NOMO-1 treated with DMSO at 0.1 percent for 48 hours (cell line): ENCODE results near the gene ESPL1.
A peak's percentile ranks its signal among the peaks of the same experiment; 100 is the strongest.
"Not testable (repeated sequence)": the region's sequence is repeated elsewhere in the genome, so short reads cannot be mapped to it uniquely, and the experiment has no call there.

ENCODE experiments used
- DNase-seq: peaks from one replicate; lab custom pipeline; 2025; ENCODE audit not compliant: unreplicated experiment; lab: John Stamatoyannopoulos, UW

Gene ESPL1

DNA sequence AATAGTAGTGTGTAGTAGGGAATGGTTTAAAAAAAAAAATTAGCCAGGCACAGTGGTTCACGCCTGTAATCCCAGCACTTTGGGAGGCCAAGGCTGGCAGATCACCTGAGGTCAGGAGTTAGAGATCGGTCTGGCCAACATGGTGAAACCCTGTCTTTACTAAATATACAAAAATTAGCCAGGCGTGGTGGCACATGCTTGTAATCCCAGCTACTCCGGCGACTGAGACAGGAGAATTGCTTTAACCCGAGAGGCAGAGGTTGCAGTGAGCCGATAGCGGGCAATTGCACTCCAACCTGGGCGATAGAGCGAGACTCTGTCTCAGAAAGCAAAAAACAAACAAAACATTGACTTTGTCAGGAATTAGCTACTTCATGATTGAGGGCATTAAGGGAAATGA is 29.0 kb downstream of the ESPL1 start:
- not testable (repeated sequence) for DNase-seq

DNA sequence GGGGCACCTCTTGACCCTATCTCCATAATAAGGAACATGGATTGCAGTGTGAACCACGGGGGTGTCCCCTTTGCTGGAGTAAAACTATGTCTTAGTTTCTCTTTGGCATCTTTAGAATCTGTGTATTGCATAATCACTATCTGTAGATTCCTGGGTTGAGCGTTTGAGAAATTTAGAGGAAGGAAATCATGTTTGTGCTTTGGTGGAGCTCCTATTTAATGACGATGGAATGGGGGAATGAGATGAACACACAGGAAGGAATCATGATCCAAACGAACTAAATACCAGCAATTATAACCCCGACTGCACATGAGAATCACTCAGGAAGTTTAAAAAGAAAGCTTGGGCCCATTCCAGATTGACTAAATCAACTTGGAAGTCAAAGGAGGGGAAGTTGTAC is 30.1 kb downstream of the ESPL1 start:
- DNase-seq, result peak; percentile 63

DNA sequence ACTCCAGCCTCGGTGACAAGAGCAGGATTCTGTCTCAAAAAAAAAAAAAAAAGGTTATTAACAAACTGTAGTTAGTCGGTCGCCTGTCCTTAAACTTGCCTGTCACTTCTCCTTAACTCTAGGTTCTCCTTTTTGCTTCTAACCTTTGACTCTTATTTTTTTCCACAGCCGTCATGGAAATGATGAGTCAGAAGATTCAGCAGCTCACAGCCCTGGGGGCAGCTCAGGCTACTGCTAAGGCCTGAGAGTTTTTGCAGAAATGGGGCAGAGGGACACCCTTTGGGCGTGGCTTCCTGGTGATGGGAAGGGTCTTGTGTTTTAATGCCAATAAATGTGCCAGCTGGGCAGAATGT is 31.0 kb downstream of the ESPL1 start:
- peak; percentile 99 for DNase-seq

DNA sequence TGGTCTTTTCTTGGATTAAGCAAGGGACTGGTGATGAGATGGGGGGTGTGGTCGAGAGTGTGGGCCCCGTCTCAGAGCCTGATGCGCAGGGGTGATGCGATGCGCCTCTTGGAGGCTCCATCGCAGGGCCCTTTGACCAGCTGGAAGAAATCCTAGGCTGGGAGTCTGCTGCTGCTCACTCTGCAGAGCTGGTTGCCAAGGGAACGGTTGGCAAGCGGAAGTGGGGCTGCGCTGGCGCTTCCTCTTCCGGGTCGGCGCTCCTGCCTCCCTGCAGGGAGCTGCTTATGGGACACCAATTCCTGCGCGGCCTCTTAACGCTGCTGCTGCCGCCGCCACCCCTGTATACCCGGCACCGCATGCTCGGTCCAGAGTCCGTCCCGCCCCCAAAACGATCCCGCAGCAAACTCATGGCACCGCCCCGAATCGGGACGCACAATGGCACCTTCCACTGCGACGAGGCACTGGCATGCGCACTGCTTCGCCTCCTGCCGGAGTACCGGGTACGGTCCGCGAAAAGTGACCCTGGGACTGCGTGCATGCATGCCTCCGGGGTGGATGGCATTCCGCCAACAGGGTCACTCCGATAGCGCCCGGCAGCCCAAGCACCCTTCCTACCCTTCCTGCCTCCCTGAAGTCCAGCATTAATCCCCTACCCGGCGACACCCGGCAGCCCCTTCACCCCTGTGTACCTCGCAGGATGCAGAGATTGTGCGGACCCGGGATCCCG is 31.5 kb downstream of the ESPL1 start, which contains the start of gene MYG1:
MYG1 (plus strand) TSS at position 242 of the 727 bp plus-strand sequence; CDS start at position 285, 43 bp downstream.
- peak; percentile 85 for DNase-seq

DNA sequence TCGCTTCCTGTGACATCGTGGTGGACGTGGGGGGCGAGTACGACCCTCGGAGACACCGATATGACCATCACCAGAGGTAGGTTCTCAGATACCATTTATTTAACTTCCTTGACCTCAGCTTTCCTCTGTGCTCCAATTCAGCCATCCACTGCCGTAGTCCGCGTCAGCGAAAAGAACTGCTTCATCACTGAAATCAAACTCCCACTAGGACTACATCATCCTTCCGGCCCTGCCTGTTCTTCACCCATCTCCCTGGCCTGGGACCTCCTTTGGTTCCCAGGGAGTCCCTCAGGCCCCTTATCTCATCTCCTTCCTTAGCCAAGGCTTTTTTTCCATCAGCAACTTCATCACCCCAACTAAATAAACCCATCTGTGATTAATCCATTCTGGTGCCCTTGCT is 32.1 kb downstream of the ESPL1 start:
- no peak for DNase-seq

DNA sequence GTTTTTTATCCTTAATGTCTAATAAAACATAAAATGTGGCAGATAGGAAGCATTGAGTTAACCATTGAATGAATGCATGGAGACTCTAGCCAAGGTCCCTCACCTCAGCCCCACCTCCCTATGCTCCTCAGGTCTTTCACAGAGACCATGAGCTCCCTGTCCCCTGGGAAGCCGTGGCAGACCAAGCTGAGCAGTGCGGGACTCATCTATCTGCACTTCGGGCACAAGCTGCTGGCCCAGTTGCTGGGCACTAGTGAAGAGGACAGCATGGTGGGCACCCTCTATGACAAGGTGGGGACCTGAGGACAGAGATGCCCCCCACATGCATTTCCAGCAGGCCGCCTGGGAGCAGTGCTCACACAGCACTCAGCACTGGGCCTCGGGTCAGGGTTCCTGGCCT is 34.8 kb downstream of the ESPL1 start:
- DNase-seq, result no peak

DNA sequence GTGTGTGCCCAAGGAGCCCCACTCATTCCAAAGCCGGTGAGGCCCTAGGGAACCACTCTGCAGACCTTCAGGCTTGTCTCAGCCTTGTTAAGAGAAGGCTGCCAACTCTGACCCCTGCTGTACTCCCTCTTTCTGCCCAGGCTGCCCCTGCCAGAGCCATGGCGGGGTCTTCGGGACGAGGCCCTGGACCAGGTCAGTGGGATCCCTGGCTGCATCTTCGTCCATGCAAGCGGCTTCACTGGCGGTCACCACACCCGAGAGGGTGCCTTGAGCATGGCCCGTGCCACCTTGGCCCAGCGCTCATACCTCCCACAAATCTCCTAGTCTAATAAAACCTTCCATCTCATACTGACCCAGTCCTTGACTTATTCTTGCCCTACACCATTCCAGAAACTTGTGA is 38.7 kb downstream of the ESPL1 start:
- no peak for DNase-seq

DNA sequence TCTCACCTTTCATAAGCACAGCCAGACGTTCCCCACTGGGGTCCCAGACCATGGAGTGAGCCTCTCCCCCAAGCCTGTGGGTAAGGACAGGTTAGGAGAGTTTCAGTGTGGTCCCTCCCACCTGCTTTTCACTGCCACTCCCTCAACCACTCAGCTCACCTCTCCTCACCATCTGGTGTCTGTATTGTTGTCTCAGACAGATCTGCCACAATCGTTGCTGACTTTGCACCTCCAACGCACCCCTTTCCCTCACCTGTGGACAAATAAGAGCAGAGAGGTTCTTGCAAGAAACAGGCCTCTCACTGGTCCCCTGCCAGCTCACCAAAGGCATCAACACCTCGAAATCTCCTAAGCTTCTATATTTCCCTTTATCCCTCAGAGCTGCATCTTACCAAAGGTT is 40.2 kb downstream of the ESPL1 start:
- DNase-seq, result no peak

DNA sequence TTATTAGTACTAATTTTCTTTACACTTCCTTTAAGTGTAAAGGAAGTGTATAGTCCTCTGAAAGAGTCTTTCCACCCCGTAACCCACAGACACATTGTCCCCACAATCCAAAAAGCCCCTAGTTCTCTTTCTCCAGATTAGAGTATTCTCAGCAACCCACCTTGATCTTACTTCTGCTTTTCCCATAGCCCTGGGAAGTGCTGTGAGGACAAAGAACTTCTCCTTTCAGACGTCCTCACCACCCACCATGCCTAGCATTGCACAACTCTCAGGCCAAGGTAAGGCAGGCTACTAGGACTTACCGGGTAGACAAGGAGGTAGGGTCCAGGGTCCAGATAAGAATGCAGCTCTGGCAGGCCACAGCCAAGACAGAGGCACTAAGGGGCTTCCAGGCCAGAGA is 45.9 kb downstream of the ESPL1 start:
- peak; percentile 47 for DNase-seq

DNA sequence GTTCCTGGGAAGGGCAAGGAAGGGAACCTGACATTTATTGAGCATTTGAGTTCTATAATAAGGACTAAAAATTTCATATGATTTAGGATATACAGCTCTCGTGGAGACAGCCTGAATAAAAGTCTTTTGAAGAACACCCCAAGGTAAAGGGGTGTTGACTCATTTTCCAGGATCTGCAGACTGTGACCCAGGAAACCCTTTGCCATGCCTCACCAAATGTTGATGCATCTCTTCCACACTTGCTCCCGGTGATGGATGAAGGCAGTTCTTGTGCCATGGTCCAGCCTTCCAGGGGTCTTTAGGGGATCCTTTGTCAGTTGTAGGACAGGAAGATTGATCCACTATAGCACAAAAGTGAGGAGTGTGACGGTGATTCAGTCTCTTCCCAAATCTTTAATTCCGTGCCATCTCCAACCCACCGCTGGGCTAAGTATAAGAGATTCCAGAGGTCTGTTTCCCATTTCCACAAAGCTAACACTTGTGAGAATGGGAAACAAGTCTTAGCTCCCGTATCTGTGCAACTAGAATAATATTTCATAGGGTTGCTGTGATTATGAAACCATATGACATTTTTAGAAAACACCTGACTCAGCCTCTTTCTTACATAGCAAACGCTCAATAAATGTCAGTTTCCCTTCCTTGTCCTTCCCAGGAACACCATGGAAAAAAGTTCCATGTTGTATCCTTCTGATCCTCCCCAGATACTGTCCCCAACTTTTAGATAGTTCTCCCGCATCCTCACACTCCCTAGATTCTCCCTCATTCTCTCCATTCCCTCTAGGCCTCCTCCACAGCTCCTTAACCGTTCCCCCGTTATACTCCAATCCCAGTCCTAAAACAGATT is 52.5 kb downstream of the ESPL1 start:
- DNase-seq, result no peak

DNA sequence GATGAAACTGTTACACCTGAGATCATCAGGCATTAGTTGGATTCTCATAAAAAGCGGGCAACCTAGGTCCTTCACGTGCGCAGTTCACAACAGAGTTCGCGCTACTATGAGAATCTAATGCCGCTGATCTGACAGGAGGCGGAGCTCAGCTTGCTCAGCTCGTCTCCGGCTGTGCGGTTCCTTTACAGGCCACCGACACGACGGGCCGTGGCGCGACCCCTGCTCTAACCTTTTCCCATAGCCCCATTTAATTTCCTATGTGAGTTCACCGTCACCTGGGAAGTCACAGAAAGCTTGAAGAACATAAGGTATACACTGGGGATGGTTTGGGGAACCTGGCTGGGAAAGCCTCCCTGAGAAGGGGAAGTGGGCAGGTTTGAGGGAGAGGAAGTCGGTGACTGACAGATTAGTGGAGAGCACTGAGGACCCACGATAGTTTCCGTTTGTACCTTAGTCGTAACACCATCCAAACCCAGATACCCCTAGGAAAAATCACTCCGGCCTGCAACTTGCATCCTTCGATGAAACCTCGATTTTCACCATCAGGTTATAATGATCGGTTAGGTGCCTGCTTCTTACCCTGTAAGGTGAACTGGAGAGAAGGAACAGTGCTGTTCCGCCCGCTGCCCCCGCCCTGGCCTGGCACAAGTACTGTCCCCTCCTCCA is 56.1 kb downstream of the ESPL1 start:
- peak; percentile 64 for DNase-seq

DNA sequence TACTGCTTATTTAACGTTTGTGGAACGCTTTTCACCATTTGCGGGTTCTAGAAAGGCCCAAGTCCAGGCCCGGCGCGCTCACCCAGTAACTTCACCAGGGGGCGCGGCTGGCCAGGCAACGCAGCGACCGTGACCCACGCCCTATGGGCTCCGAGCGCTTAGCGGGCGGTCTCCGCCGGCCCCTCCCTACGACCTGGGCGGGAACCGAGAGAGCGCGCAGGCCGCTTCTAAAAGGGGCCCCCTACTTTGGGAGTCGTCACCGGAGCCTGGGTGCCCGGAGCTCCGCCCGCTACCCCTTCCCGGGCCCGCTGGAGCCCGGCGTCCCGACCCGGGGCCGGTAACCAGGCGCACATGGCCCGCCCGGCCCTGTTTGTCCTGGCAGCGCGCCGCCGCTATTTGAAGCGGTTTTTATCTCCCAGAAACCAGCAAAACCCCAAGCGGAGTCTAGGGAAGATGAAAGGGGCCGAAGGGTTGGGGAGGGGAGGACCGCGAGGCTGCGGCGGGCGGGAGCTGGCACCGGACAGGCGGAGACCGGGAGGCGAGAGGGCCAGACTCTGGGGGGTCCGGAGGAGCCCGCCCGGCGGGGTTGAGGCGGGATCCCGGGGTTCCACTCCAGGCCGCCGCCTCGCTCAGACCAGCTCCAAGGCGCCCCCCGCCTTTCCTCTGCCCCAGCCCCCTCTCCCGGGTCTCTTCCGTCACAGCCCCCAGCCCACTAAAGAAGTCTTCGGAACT is 56.8 kb downstream of the ESPL1 start:
- peak; percentile 84 for DNase-seq

DNA sequence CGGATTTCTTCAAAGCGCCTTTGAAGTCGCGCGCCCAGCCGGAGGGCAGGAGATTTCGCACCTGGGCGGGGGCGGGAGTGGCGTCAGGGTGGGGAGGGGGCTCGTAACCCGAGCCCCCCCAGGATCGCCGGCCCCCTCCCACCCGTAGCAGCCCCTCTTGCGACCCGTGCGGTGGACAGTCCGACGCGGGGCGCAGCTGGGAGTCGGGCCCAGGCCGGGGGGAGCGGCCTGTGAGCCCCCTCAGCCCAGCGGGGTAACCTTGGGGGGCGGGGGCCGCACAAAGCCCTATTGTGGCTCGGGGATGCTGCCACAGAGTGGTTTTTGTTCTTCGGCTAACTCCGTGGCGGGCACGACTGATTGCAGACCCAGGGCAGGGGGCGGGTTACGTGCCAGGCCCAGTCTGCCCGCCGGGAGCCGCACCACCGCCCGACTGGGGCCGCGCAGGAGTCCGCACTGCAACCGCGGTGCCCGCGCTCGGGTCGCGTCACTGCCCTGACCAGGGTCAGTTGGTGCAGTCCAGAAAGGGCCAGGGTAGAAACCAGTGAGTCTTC is 57.5 kb downstream of the ESPL1 start:
- no peak for DNase-seq

DNA sequence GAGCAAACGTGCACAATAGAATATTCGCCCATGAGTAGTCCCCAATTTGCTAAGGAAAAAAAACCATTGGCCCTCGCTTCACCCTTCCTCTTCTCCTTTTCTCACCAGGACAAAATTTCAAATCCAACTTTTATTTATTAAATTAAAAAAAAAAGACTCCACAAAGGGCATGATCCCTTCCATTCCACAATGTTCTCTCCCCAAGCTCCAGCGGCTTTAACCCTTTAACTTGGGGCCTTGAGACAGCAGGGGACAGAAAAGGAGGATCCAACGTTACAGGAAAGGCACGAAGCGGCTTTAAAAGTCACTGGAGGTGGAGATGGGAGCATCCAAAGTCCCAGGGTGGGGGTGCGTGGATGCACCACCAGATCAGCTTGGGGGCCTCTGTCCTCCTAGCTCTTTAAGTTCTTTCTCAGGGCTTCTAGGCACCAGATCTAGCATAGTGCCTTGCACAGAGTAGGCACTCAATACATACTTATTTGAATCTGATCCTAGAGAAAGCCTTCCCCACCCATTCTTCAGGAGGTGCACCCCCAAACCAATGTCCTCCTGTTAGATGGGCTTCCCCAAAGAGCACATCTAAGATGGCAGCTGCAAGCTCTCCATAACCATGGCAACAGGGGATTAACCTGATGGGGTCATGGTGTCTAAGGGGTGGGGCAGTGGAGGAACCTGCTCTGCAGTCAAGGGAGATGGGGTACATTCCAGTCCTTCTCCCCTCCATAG is 58.5 kb downstream of the ESPL1 start:
- no peak for DNase-seq

DNA sequence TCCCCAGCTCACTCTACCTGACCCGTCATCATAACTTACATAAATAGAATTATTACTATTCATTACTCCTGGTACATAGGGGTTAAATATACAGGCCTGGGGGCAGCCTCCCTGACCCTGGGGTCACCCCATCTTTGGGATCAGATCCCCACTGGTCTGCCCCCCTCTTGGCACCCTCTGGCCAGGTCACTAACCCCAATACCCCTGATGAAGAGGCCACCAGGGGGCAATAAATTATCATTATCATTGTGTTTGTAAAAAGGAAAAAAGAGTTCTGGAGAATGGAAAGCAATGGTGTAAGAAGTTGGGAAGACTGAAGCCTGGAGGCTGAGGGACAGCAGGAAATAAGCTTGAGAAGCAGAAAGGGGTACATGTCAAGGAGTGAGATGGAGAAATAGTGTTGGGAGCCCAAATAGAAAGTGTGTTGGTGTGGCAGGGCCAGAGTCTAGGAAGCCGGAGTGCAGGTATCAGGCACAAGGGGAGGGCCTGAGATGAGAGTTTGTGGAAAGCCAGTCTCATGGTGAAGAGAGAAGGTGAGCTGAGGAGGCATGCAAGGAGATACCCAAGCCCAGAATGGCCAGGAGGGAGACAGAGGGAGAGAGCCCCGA is 59.4 kb downstream of the ESPL1 start:
- no peak for DNase-seq

DNA sequence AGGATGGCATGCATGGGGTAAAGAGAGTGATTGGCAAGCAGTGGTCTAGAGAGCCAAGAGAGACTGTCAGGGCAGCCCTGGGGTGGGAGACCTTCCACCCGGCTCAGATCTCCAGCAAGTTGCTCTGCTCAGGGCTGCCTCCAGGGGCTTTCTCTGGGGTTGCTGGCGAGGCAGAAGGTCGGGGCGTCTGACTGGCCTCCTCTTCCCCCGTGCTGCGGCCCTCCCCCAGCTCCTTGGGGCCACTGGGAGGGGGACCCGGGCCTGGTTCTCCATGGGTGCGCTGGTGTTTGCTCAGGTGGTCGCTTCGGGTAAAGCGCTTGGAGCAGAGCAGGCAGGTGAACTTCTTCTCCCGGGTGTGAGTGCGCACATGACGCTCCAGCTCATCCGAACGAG is 59.9 kb downstream of the ESPL1 start:
- DNase-seq, result no peak

DNA sequence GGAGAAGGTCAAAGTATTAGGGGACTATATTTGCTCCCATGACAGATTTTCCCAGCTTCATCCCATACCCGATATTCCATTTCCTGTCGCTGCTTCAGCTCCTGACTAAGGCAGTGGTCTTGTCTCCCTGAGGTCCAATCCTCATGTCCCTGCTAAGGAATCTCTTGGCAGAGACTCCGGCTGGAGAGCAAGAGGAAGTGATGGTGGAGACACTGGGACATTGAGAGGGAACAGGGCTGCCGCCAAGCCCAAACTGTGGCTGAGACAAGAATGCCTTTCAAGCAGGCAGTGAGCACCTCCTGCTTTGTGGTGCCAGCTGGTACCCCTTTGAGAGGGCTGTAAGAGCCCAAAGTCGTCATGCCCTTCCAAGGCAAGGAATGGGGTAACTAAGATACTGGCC is 62.6 kb downstream of the ESPL1 start:
- DNase-seq, result no peak

DNA sequence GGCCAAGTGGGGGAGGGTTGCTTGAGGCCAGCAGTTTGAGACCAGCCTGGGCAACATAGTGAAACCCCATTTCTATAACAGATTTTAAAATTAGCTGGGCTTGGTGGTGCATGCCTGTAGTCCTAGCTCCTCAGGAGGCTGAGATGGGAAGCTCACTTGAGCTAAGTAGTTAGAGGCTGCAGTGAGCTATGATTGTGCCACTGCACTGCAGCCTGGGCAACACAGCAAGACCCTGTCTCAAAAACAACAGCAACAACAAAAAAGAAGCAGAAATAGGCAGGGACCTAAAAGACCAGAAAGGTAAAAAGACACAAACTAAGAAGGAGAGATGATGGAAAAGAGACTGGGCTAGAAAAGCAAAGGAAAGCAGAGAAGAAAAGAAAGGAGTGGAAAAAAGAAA is 64.2 kb downstream of the ESPL1 start:
- not testable (repeated sequence) for DNase-seq

DNA sequence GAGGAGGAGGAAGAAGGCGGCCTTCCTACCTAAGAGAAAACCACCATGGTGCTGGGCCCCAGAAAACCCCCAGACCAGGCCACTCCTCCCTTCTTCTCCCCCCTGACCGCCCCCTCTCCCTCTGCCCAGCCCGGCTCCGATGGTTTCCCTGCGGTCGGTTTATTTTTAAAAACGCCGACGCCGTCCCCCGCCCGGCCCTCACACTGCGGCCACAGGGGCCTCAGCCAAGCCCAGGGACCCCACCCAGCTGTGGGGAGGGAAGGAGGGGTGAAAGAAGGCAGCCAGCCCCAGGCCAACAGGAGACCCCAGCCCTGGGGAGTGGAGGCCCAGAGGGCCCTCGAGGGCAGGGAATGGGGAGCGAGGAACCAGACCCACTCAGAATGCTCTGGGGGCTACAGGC is 64.6 kb downstream of the ESPL1 start:
- no peak for DNase-seq

DNA sequence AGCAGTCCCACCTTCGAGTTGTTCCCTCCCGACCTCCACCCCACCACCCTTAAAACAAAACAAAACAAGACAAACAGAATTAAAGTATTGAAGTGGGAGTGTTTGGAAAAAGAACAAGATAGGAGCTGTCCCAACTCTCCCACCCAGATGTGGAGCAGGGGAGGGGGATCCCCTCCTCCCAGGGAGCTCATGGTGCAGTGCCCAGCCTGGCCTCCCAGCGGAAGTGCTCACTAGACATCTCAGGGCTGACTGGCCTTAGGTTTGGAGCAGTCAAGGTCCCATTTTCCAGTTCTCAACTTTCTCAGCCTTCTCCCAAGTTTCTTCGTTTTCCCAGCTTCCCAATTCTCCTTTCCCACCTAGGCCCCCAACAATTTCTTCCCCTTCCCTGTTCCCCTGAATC is 65.2 kb downstream of the ESPL1 start:
- no peak for DNase-seq
